Fibroblast of lung (primary cell): ENCODE measurements around the gene AMN. TPM values are rescaled to one million over a fixed set of nuclear protein-coding genes. Genes with fewer than 3 reads are reported as not detected.

Source experiments
- DNase-seq, 2 donors: peaks; one replicate each; pipeline versions ENCODE4 v3.0.0 to v3.0.0-alpha.2; 2010; ENCODE audit warnings: low read depth in 2 of 2
- H2AFZ ChIP-seq: 2 replicates; pipeline ENCODE4 v1.5.1; 2012; ENCODE audit warnings: low read length, control low read depth, inconsistent platforms
- H3K27ac ChIP-seq: 2 replicates; pipeline ENCODE4 v1.5.1; 2011; ENCODE audit warnings: low read length, control low read depth; ENCODE audit not compliant: insufficient read depth
- H3K27me3 ChIP-seq: 2 replicates; pipeline ENCODE4 v1.5.1; 2011; ENCODE audit warnings: mild to moderate bottlenecking, low read length; ENCODE audit not compliant: control insufficient read depth, insufficient read depth
- H3K36me3 ChIP-seq: 2 replicates; pipeline ENCODE4 v1.5.1; 2011; ENCODE audit warnings: low read length; ENCODE audit not compliant: control insufficient read depth, insufficient read depth
- H3K4me1 ChIP-seq: 2 replicates; pipeline ENCODE4 v1.5.1; 2011; ENCODE audit warnings: low read length; ENCODE audit not compliant: control insufficient read depth, insufficient read depth; ENCODE audit errors: extremely low read depth
- H3K4me2 ChIP-seq: 2 replicates; pipeline ENCODE4 v1.5.1; 2011; ENCODE audit warnings: low read length, control low read depth; ENCODE audit not compliant: insufficient read depth; ENCODE audit errors: extremely low read depth
- H3K4me3 ChIP-seq, 4 experiments: fragments of 200-600 bp in 1 of 4; sonication (generic) in 1 of 4; replicated peaks in 1 of 4; 2 replicates each; pipeline ENCODE4 v1.5.1; 2011 to 2016; ENCODE audit warnings: low read length in 4 of 4, low read depth in 3 of 4, mild to moderate bottlenecking in 3 of 4, control low read depth in 2 of 4, inconsistent platforms in 1 of 4, mixed read lengths in 1 of 4; ENCODE audit not compliant: insufficient read depth in 1 of 4; ENCODE audit errors: control extremely low read depth in 1 of 4
- H3K79me2 ChIP-seq: 2 replicates; pipeline ENCODE4 v1.5.1; 2012; ENCODE audit warnings: mild to moderate bottlenecking, low read length, inconsistent platforms; ENCODE audit not compliant: control insufficient read depth, insufficient read depth
- H3K9ac ChIP-seq: 2 replicates; pipeline ENCODE4 v1.5.1; 2011; ENCODE audit warnings: mild to moderate bottlenecking, low read length, control low read depth; ENCODE audit not compliant: insufficient read depth
- H3K9me3 ChIP-seq: 2 replicates; pipeline ENCODE4 v1.5.1; 2012; ENCODE audit warnings: low read depth, low read length; ENCODE audit not compliant: control insufficient read depth, insufficient read depth
- H4K20me1 ChIP-seq: 2 replicates; pipeline ENCODE4 v1.5.1; 2011; ENCODE audit warnings: low read length; ENCODE audit not compliant: control insufficient read depth, insufficient read depth; ENCODE audit errors: extremely low read depth
- EZH2 ChIP-seq: IDR thresholded peaks from 2 replicates; pipeline ENCODE4 v1.5.1; 2012; ENCODE audit warnings: low read length, control low read depth, mild to moderate bottlenecking; ENCODE audit errors: missing control alignments
- polyA plus RNA-seq, 2 donors: library from polyadenylated mRNA; depleted of rRNA in 1 of 2; stranded (reverse) in 1 of 2; unstranded in 1 of 2; fragments of >200 nt; gene quantifications; 2 replicates each; pipeline ENCODE4 v1.2.1, GENCODE V29; 2011 to 2012; ENCODE audit warnings: missing spikeins in 1 of 2
- total RNA-seq: library from RNA; depleted of rRNA; stranded (reverse); fragments of >200 nt; gene quantifications from 2 replicates; pipeline ENCODE4 v1.2.1, GENCODE V29; 2014
- TF ChIP-seq, protein P1 (sequence below), 2 donors: IDR thresholded peaks in 1 of 2; conservative IDR thresholded peaks in 1 of 2; 1 replicate in 1 of 2; 2 replicates in 1 of 2; pipeline ENCODE4 v1.5.1; 2011 to 2012; ENCODE audit warnings: low read length in 2 of 2, control low read depth in 1 of 2, inconsistent platforms in 1 of 2, low read depth in 1 of 2, mild to moderate bottlenecking in 1 of 2

The AMN gene
- total and polyA plus RNA-seq, 2 donors (not counting 1 experiment from before 2014, with no cell fraction given): under 0.01 TPM; not detected in 1

DNA sequence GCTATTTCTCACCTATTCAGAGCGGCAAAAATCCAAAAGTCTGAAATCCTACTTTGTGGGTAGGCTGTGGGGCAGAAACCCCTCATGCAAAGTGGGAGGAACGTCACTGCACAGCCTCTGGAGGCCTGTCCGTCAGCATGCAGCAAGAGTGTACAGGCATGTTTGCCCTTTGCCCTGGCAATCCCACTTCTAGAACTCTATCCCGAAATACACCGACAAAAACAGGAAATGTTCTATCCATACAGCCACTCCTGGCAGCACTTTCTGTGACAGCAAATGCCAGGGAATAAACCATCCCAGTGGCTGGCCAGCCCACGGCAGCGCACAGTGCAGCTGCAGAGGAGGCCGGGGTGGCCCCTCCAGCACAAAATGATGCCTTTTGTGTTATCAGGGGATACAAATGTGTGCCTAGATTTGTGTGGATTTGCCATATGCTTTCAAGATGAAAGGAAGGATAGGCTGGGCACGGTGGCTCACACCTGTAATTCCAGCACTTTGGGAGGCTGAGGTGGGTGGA lies 39.7 kb downstream of the AMN start:
- Histone ChIP-seq H3K79me2 (no peaks in the 10 kb centered on the region), H2AFZ (no peak overlapping the region), H3K4me1 (no peaks in the 10 kb centered on the region), H3K9me3 (no peaks in the 10 kb centered on the region), H3K36me3 (peaks cover 24% of the 10 kb centered on the region), H3K4me3 (no peak overlapping the region), H3K27me3 (no peaks in the 10 kb centered on the region), H3K27ac (no peak overlapping the region), H3K9ac (no peak overlapping the region), H3K4me2 (no peak overlapping the region), H4K20me1 (no peaks in the 10 kb centered on the region)
- no peak for DNase-seq
- TF ChIP-seq, protein P1, sequence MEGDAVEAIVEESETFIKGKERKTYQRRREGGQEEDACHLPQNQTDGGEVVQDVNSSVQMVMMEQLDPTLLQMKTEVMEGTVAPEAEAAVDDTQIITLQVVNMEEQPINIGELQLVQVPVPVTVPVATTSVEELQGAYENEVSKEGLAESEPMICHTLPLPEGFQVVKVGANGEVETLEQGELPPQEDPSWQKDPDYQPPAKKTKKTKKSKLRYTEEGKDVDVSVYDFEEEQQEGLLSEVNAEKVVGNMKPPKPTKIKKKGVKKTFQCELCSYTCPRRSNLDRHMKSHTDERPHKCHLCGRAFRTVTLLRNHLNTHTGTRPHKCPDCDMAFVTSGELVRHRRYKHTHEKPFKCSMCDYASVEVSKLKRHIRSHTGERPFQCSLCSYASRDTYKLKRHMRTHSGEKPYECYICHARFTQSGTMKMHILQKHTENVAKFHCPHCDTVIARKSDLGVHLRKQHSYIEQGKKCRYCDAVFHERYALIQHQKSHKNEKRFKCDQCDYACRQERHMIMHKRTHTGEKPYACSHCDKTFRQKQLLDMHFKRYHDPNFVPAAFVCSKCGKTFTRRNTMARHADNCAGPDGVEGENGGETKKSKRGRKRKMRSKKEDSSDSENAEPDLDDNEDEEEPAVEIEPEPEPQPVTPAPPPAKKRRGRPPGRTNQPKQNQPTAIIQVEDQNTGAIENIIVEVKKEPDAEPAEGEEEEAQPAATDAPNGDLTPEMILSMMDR (conservative IDR thresholded peaks at IDR 0.05 in 1 of 2, IDR thresholded peaks at IDR 0.05 in 1 of 2; ENCODE audit: low read depth in 1 of 2, low read length in 2 of 2): no peak
- no peak for TF ChIP-seq EZH2

- no peaks in the 10 kb centered on the region for H4K20me1 ChIP-seq
- H3K36me3 ChIP-seq: peaks cover 24% of the 10 kb centered on the region
- H3K4me1 ChIP-seq: no peaks in the 10 kb centered on the region
- H3K9me3 ChIP-seq: no peaks in the 10 kb centered on the region
- H3K27me3 ChIP-seq: no peaks in the 10 kb centered on the region
- H3K9ac ChIP-seq: no peak overlapping the region
- no peak for TF ChIP-seq EZH2
- TF ChIP-seq, protein P1 (conservative IDR thresholded peaks at IDR 0.05 in 1 of 2, IDR thresholded peaks at IDR 0.05 in 1 of 2; ENCODE audit: low read depth in 1 of 2, low read length in 2 of 2): no peak
- no peak overlapping the region for H3K4me3 ChIP-seq
- DNase-seq: no peak
- H3K27ac ChIP-seq: no peak overlapping the region
- no peaks in the 10 kb centered on the region for H3K79me2 ChIP-seq
- no peak overlapping the region for H3K4me2 ChIP-seq
- H2AFZ ChIP-seq: no peak overlapping the region
These were observed 41.8 kb downstream of the AMN start for GRCh38 chr14:102964152-102964730.

- no peak for DNase-seq
- Histone ChIP-seq H3K79me2 (no peaks in the 10 kb centered on the region), H4K20me1 (no peaks in the 10 kb centered on the region), H3K4me2 (no peak overlapping the region), H3K9me3 (no peaks in the 10 kb centered on the region), H3K27ac (no peak overlapping the region), H3K27me3 (no peaks in the 10 kb centered on the region), H3K36me3 (peaks cover 28% of the 10 kb centered on the region), H3K4me3 (no peak overlapping the region), H3K9ac (no peak overlapping the region), H3K4me1 (no peaks in the 10 kb centered on the region), H2AFZ (no peak overlapping the region)
- TF ChIP-seq EZH2: no peak
- TF ChIP-seq, protein P1 (conservative IDR thresholded peaks at IDR 0.05 in 1 of 2, IDR thresholded peaks at IDR 0.05 in 1 of 2; ENCODE audit: low read depth in 1 of 2, low read length in 2 of 2): no peak
These were observed 42.8 kb downstream of the AMN start for GRCh38 chr14:102965282-102965681.
